Measurements from ENCODE around the gene AGXT.

AGXT gene

GRCh38 chr2:240852671-240853314 lies 15.8 kb upstream of the AGXT start:
- DNase-seq (ENCODE audit: extremely low read depth, low read depth), result no peak

GRCh38 chr2:240855670-240856069 lies 13.0 kb upstream of the AGXT start:
- DNase-seq (ENCODE audit: extremely low read depth, low read depth), result no peak
- no peak for TF ChIP-seq CTCF (IDR thresholded peaks at IDR 0.05; ENCODE audit: low read depth, low read length)

More at GRCh38 chr2:240852671-240853314, 15.8 kb upstream of the AGXT start:
- TF ChIP-seq CTCF (IDR thresholded peaks at IDR 0.05; ENCODE audit: low read depth, low read length), result no peak

GRCh38 chr2:240856151-240856980 lies 12.3 kb upstream of the AGXT start:
- peak; percentile 12 for TF ChIP-seq CTCF (IDR thresholded peaks at IDR 0.05; ENCODE audit: low read depth, low read length)
- no peak for DNase-seq (ENCODE audit: extremely low read depth, low read depth)

- DNase-seq (ENCODE audit: extremely low read depth, low read depth), result no peak
- TF ChIP-seq CTCF (IDR thresholded peaks at IDR 0.05; ENCODE audit: low read depth, low read length), result no peak
These were observed 11.3 kb upstream of the AGXT start for GRCh38 chr2:240857039-240858008.

GRCh38 chr2:240858321-240858720 lies 10.3 kb upstream of the AGXT start:
- DNase-seq (ENCODE audit: extremely low read depth, low read depth), result no peak
- no peak for TF ChIP-seq CTCF (IDR thresholded peaks at IDR 0.05; ENCODE audit: low read depth, low read length)

- TF ChIP-seq CTCF (IDR thresholded peaks at IDR 0.05; ENCODE audit: low read depth, low read length), result no peak
- no peak for DNase-seq (ENCODE audit: extremely low read depth, low read depth)
These were observed 9.8 kb upstream of the AGXT start for GRCh38 chr2:240858871-240859270.
